Sigmoid colon (tissue), 7 donors: ENCODE measurements around the gene FILIP1. TPM values are rescaled to one million over a fixed set of nuclear protein-coding genes. Genes with fewer than 3 reads are reported as not detected.

ENCODE experiments used
- DNase-seq: peaks from one replicate; pipeline ENCODE4 v3.0.0-alpha.2; 2019
- H3K27ac ChIP-seq, 4 donors: fragments of 200-600 bp; sonication (generic); one replicate each; pipeline ENCODE4 v1.5.1; 2016 to 2019; ENCODE audit warnings: mild to moderate bottlenecking in 1 of 4
- H3K27me3 ChIP-seq, 3 donors: fragments of 200-600 bp; sonication (generic); one replicate each; pipeline ENCODE4 v1.5.1; 2019; ENCODE audit warnings: mild to moderate bottlenecking in 1 of 3
- H3K36me3 ChIP-seq, 4 donors: fragments of 200-600 bp; sonication (generic); one replicate each; pipeline ENCODE4 v1.5.1; 2016 to 2019
- H3K4me1 ChIP-seq, 4 donors: fragments of 200-600 bp; sonication (generic); one replicate each; pipeline ENCODE4 v1.5.1; 2017 to 2019
- H3K4me3 ChIP-seq, 4 donors: fragments of 200-600 bp; sonication (generic); one replicate each; pipeline ENCODE4 v1.5.1; 2017 to 2019; ENCODE audit warnings: mild to moderate bottlenecking in 2 of 4, moderate library complexity in 1 of 4
- H3K9me3 ChIP-seq, 4 donors: fragments of 200-600 bp in 3 of 4; sonication (generic) in 3 of 4; one replicate each; pipeline versions ENCODE4 v1.5.1 to v1.6.1; 2013 to 2019
- EP300 ChIP-seq, 4 donors: sonication (generic); formaldehyde crosslinking; IDR thresholded peaks; one replicate each; pipeline ENCODE4 v1.6.1; 2017; ENCODE audit warnings: antibody characterized with exemption in 4 of 4
- POLR2A ChIP-seq, 2 donors: fragments of 450-650 bp; IDR thresholded peaks; one replicate each; pipeline ENCODE4 v1.6.1; 2016; ENCODE audit warnings: antibody characterized with exemption in 2 of 2, mild to moderate bottlenecking in 2 of 2, moderate library complexity in 2 of 2
- POLR2AphosphoS5 ChIP-seq, 4 donors: sonication (generic); formaldehyde crosslinking; IDR thresholded peaks; one replicate each; pipeline ENCODE4 v1.6.1; 2017; ENCODE audit warnings: antibody characterized with exemption in 4 of 4
- WGBS, 2 donors: extraction: QIAGEN DNeasy Blood & Tissue Kit; methylation state at CpG; one replicate each; pipeline ENCODE4 v1.1.7; 2013; 5-methylcytosine and 5-hydroxymethylcytosine counted together
- intact Hi-C: fragments of 100-400 bp; cut with DNase I; formaldehyde crosslinking; loops from one replicate; pipeline ENCODE4 v1.15.1; 2023
- polyA plus RNA-seq, 3 donors: library from polyadenylated mRNA; stranded (reverse); fragments of 200-250 nt; gene quantifications; one replicate each; pipeline ENCODE4 v1.2.3, GENCODE V29; 2013
- total RNA-seq, 4 donors: library from RNA; depleted of rRNA; stranded (reverse); fragments of >200 nt; gene quantifications; one replicate each; pipeline ENCODE4 v1.1.0, GENCODE V29; 2016
- TF ChIP-seq, protein P1 (sequence below), 4 experiments: fragments of 450-650 bp in 3 of 4; fragments of 200-600 bp in 1 of 4; IDR thresholded peaks; one replicate each; pipeline ENCODE4 v1.5.1; 2016 to 2019; ENCODE audit warnings: antibody characterized with exemption in 4 of 4, mild to moderate bottlenecking in 3 of 4, moderate library complexity in 2 of 4
- donor health status: healthy with polysubstance abuse.
- donor health status: Bipolar disorder and iron deficiency.
- donor health status: healthy.

The FILIP1 gene
- total and polyA plus RNA-seq, 7 donors: 0.46 to 72.8 (median 47.1) TPM

DNA sequence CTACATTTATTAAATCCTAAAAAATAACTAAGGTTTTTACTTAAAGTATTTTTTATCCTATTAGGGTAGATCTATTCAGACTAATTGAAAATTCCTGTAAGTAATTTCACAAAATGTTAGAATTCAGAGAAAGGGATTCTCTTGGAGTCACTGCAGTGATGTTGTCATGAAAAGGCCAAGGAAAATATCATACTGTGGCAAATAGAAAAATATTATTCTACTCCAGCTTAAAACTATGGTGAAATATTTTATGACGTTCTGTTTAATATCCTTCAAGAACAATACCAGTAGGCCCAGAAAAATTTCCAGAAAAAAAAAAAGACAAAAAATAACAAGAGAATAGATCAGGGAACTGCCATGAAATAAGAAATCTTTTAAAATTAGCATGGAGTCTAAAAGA lies 73.6 kb downstream of the FILIP1 start:
- peak overlapping the region in 2 of 4 donors; percentile 29 to 46 for H3K27ac ChIP-seq
- intact Hi-C loops: no loop called here
- 87 to 98% methylated on average over 1 of the region's 1 CpG for WGBS, 2 donors
- DNase-seq: no peak
- H3K4me1 ChIP-seq: peaks cover 0 to 69% (median 52%) of the 10 kb centered on the region in 4 donors
- no peaks in the 10 kb centered on the region for H3K9me3 ChIP-seq
- H3K36me3 ChIP-seq: no peaks in the 10 kb centered on the region
- H3K4me3 ChIP-seq: no peak overlapping the region
- H3K27me3 ChIP-seq: no peaks in the 10 kb centered on the region
- TF ChIP-seq POLR2A (IDR thresholded peaks at IDR 0.05) (no peak), EP300 (IDR thresholded peaks at IDR 0.05) (no peak), POLR2AphosphoS5 (IDR thresholded peaks at IDR 0.05) (no peak)
- TF ChIP-seq, protein P1, sequence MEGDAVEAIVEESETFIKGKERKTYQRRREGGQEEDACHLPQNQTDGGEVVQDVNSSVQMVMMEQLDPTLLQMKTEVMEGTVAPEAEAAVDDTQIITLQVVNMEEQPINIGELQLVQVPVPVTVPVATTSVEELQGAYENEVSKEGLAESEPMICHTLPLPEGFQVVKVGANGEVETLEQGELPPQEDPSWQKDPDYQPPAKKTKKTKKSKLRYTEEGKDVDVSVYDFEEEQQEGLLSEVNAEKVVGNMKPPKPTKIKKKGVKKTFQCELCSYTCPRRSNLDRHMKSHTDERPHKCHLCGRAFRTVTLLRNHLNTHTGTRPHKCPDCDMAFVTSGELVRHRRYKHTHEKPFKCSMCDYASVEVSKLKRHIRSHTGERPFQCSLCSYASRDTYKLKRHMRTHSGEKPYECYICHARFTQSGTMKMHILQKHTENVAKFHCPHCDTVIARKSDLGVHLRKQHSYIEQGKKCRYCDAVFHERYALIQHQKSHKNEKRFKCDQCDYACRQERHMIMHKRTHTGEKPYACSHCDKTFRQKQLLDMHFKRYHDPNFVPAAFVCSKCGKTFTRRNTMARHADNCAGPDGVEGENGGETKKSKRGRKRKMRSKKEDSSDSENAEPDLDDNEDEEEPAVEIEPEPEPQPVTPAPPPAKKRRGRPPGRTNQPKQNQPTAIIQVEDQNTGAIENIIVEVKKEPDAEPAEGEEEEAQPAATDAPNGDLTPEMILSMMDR (IDR thresholded peaks at IDR 0.05): no peak

DNA sequence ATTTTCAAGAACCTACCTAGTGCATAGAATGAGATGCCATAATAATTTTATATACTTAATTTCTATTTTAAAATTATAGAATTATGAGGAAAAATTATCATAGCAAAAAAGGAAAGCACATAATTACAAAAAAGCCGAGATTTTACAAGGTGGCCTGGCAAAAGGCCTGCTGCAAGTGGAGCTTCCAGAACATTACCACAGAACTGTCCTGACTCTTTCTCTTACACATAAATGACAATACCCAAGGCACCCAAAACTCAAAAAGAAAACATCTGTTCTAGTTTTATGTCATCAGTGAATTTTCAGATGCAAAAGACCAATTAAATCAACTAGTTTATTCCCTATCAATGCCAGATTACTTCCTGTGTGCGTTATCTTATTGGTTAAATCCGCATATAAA lies 74.2 kb downstream of the FILIP1 start:
- DNase-seq: no peak
- H3K4me1 ChIP-seq: peaks cover 0 to 71% (median 53%) of the 10 kb centered on the region in 4 donors
- H3K27ac ChIP-seq: peak overlapping the region in 1 of 4 donors; percentile 22
- H3K36me3 ChIP-seq: no peaks in the 10 kb centered on the region
- intact Hi-C loops: no loop called here
- H3K9me3 ChIP-seq: no peaks in the 10 kb centered on the region
- TF ChIP-seq EP300 (IDR thresholded peaks at IDR 0.05): no peak
- TF ChIP-seq, protein P1 (IDR thresholded peaks at IDR 0.05): no peak
- no peak for TF ChIP-seq POLR2AphosphoS5 (IDR thresholded peaks at IDR 0.05)
- TF ChIP-seq POLR2A (IDR thresholded peaks at IDR 0.05): no peak
- WGBS, 2 donors: 94 to 96% methylated on average over 3 of the region's 3 CpGs
- no peak overlapping the region for H3K4me3 ChIP-seq
- no peaks in the 10 kb centered on the region for H3K27me3 ChIP-seq

DNA sequence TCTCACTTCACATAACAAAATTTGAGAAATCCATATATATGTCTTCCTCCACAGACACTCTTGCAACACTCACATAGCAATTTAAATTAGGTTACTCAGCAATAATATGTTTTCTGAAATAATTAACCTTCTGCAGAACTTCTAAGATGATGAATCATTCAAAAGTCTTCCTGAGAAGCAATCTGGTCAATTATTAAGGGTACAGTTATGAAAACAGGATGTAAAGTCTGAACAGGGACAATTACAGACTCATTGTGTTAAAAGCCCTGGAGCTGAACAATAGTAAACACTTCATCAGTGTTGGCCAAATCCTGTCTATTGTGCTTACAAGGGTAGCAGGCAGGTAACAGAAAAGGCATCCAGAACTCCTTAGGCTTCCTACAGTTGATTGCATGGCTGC lies 75.4 kb downstream of the FILIP1 start:
- Histone ChIP-seq H3K9me3 (no peaks in the 10 kb centered on the region), H3K27ac (peak overlapping the region in 1 of 4 donors; percentile 22), H3K27me3 (no peaks in the 10 kb centered on the region), H3K36me3 (no peaks in the 10 kb centered on the region), H3K4me1 (peaks cover 0 to 83% (median 62%) of the 10 kb centered on the region in 4 donors), H3K4me3 (no peak overlapping the region)
- TF ChIP-seq POLR2A (IDR thresholded peaks at IDR 0.05): no peak
- no peak for TF ChIP-seq POLR2AphosphoS5 (IDR thresholded peaks at IDR 0.05)
- TF ChIP-seq, protein P1 (IDR thresholded peaks at IDR 0.05): no peak
- TF ChIP-seq EP300 (IDR thresholded peaks at IDR 0.05): no peak
- no peak for DNase-seq
- intact Hi-C loops: no loop called here

DNA sequence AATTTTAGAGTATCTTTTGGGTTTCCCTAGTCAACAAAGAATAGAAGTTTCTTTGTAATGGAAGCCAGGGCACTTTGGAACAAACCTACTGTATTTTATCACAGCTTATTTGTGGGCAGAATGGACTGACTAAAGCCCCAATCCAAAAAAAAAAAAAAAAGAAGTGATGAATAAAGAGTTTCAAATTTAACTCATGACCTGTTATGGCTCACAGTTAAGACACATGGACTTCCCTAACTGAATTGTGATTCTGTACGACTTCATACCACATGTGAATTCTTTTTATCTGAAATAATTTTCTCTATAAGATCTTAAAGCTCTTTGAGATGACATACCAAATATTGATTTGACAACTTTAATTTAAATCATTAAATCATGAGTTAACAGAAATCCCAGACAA lies 77.2 kb downstream of the FILIP1 start:
- Histone ChIP-seq H3K4me3 (no peak overlapping the region), H3K27ac (peak overlapping the region in 2 of 4 donors; percentile 1 to 13), H3K4me1 (peaks cover 0 to 75% (median 57%) of the 10 kb centered on the region in 4 donors), H3K27me3 (no peaks in the 10 kb centered on the region), H3K9me3 (no peaks in the 10 kb centered on the region), H3K36me3 (no peaks in the 10 kb centered on the region)
- intact Hi-C loops: no loop called here
- TF ChIP-seq POLR2A (IDR thresholded peaks at IDR 0.05) (no peak), EP300 (IDR thresholded peaks at IDR 0.05) (no peak), POLR2AphosphoS5 (IDR thresholded peaks at IDR 0.05) (no peak)
- TF ChIP-seq, protein P1 (IDR thresholded peaks at IDR 0.05): no peak
- WGBS, 2 donors: 84 to 94% methylated on average over 1 of the region's 1 CpG
- DNase-seq: no peak

DNA sequence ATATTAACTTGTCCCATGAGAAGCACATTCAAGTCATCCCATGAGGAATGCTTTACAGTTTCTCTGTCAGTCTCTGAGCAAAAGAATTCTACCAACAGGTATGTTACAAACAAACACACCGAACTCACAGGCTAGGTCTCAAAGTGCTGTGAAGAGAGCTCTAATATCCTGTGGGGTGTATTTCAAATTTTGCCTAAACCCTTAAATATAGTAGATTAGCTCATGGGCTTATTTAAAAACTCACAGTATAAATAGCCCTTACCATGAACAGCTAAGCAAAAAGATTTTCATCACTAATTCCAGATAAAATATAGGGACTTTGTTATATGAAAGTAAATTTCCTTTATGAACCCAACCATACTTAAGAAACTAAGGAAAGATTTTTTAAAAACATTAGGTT lies 77.8 kb downstream of the FILIP1 start:
- 95 to 96% methylated on average over 1 of the region's 1 CpG for WGBS, 2 donors
- H3K27me3 ChIP-seq: no peaks in the 10 kb centered on the region

More for the DNA sequence above, 77.8 kb downstream of the FILIP1 start:
- DNase-seq: no peak
- Histone ChIP-seq H3K4me1 (peaks cover 0 to 72% (median 55%) of the 10 kb centered on the region in 4 donors), H3K9me3 (no peaks in the 10 kb centered on the region), H3K27ac (peak overlapping the region in 2 of 4 donors; percentile 1 to 11), H3K4me3 (no peak overlapping the region), H3K36me3 (no peaks in the 10 kb centered on the region)
- intact Hi-C loops: no loop called here
- no peak for TF ChIP-seq EP300 (IDR thresholded peaks at IDR 0.05)
- TF ChIP-seq, protein P1 (IDR thresholded peaks at IDR 0.05): no peak
- no peak for TF ChIP-seq POLR2AphosphoS5 (IDR thresholded peaks at IDR 0.05)
- no peak for TF ChIP-seq POLR2A (IDR thresholded peaks at IDR 0.05)
